Subcutaneous abdominal adipose tissue (tissue), 5 donors: Measurements from ENCODE around the gene TIMM21.

ENCODE experiments used
- H3K27ac ChIP-seq: one replicate; pipeline ENCODE4 v1.7.0; 2013; ENCODE audit warnings: low read depth, mild to moderate bottlenecking, inconsistent platforms, low read length, moderate library complexity
- H3K27me3 ChIP-seq, 5 donors: one replicate each; pipeline ENCODE4 v1.7.0; 2013; ENCODE audit warnings: low read length in 5 of 5, inconsistent platforms in 1 of 5; ENCODE audit not compliant: control insufficient read depth in 5 of 5, insufficient read depth in 4 of 5
- H3K36me3 ChIP-seq, 5 donors: one replicate each; pipeline ENCODE4 v1.7.0; 2013; ENCODE audit warnings: low read length in 5 of 5; ENCODE audit not compliant: control insufficient read depth in 5 of 5, insufficient read depth in 5 of 5
- H3K4me1 ChIP-seq, 5 donors: one replicate each; pipeline ENCODE4 v1.7.0; 2013; ENCODE audit warnings: low read length in 5 of 5, mild to moderate bottlenecking in 3 of 5, moderate library complexity in 1 of 5; ENCODE audit not compliant: control insufficient read depth in 5 of 5, insufficient read depth in 5 of 5
- H3K4me3 ChIP-seq, 5 donors: one replicate each; pipeline ENCODE4 v1.7.0; 2013; ENCODE audit warnings: low read length in 5 of 5, low read depth in 1 of 5
- H3K9ac ChIP-seq, 5 donors: one replicate each; pipeline ENCODE4 v1.7.0; 2013; ENCODE audit warnings: low read length in 5 of 5, mild to moderate bottlenecking in 4 of 5, moderate library complexity in 3 of 5
- H3K9me3 ChIP-seq, 5 donors: one replicate each; pipeline ENCODE4 v1.7.0; 2013; ENCODE audit warnings: low read length in 5 of 5; ENCODE audit not compliant: control insufficient read depth in 5 of 5
- donor health status: healthy.
- donor health status: healthy.
- donor health status: healthy.
- donor health status: healthy.
- donor health status: healthy.

Gene TIMM21

DNA sequence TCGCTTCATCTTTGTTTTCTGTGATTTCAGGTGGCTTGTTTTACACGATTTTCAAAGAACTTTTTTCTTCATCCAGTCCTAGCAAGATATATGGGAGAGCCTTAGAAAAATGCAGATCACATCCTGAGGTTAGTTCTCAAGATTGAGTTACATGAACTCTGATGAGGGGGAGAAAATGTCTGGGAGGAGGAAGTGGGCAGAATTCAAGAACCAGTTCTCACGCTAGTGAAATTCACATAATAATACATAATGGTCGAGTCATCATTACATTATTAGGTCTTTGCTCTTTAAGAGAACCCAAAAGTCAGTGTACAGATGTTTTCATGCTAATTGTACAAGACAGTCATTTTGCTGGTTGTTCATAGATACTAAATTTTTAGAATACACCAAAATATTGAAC is 7.0 kb downstream of the TIMM21 start:
- Histone ChIP-seq H3K4me3 (no peak overlapping the region), H3K9ac (no peak overlapping the region), H3K27me3 (no peaks in the 10 kb centered on the region), H3K9me3 (no peaks in the 10 kb centered on the region), H3K4me1 (peaks cover 0 to 14% (median 4%) of the 10 kb centered on the region in 5 donors), H3K27ac (no peak overlapping the region), H3K36me3 (peaks cover 29 to 57% (median 51%) of the 10 kb centered on the region in 5 donors)

DNA sequence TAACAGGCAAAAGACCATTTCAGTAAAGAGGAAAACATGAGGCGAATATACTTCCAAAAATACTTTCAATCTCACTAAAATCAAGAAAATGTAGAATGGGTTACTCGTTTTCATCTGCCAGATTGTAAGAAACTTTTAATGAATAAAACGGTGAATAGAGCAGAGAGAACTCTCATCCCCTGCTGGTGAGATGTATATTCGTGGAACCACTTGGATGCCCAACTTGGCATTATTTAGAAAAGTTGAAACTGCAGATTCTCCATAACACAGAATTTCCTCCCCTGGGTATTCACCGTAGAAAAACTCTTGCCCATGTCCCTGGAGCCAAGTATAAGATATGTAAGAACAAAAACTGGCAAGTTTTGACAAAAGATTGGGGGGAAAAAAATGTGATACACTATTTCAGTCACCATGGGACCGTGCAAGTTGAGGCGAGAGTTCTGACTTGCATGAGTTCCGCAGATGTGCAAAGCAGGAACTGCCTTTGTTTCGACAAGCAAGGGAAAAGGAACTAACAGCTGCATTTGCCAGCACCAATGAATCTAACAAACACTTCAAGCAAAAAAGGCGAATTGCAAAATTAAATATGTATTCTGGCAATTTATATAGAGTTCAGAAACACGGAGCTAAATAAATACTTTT is 14.8 kb downstream of the TIMM21 start:
- Histone ChIP-seq H3K27me3 (no peaks in the 10 kb centered on the region), H3K4me1 (peaks cover 0 to 12% (median 0%) of the 10 kb centered on the region in 5 donors), H3K36me3 (peaks cover 14 to 39% (median 27%) of the 10 kb centered on the region in 5 donors), H3K27ac (no peak overlapping the region), H3K4me3 (peak overlapping the region in 1 of 5 donors; percentile 30), H3K9ac (no peak overlapping the region), H3K9me3 (no peaks in the 10 kb centered on the region)

DNA sequence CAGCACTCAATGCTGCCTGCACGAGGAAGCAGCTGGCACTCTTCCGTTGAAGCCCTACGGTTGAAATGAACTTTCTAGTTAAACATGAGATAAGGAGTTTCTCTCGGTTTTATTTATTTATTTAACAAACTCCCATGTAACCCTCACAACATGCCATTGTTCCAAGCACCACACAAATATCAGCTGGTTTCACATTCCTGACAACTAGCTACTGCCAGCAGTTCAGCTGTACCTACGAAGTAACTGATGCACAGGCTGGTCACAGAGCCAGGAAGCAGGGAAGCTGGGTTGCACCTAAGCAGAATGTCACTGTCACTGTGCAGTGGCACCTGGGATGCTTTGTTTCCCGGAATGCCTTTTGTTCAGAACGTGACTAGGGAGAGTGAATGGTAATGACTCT is 18.1 kb downstream of the TIMM21 start:
- Histone ChIP-seq H3K36me3 (peaks cover 0 to 10% (median 2%) of the 10 kb centered on the region in 5 donors), H3K27ac (no peak overlapping the region), H3K4me1 (peaks cover 0 to 12% (median 0%) of the 10 kb centered on the region in 5 donors)

DNA sequence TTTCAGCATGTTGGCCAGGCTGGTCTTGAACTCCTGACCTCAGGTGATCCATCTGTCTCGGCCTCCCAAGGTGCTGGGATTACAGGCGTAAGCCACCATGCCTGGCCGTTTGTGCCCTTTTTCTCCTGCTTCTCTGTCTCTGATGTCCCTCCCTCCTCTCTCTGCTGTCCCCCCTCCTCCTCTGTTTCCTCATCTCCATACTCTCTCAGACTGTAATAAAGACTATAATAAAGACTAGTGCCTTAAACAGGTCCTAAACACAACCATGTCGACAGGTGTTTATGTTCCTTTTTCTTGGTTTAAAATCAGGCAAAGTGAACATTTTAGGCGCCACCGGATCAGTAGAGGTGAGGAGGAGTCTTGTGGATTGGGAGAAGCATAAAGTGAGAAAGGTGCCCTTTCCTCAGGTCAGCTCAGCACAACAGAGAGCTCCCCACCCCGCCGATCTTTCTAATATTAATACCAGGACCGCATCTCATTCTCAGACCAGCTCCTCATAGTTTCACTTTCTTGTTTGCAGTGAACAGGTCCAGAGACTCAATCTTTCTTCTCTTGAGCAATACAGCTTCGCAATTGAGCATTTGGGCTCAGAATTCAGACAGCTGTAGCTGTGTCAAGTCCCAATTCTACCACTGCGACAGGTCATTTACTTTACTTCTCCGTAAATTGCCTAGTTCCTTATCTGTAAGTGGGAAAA is 23.7 kb downstream of the TIMM21 start:
- Histone ChIP-seq H3K9ac (peak overlapping the region in 1 of 5 donors; percentile 4), H3K4me3 (peak overlapping the region; percentile 3 to 48 (median 26)), H3K9me3 (no peaks in the 10 kb centered on the region), H3K27ac (no peak overlapping the region), H3K4me1 (peaks cover 0 to 7% (median 0%) of the 10 kb centered on the region in 5 donors), H3K27me3 (peaks cover 4 to 15% (median 12%) of the 10 kb centered on the region in 5 donors), H3K36me3 (no peaks in the 10 kb centered on the region)

More for the DNA sequence above, 18.1 kb downstream of the TIMM21 start:
- no peaks in the 10 kb centered on the region for H3K9me3 ChIP-seq
- no peak overlapping the region for H3K9ac ChIP-seq
- no peak overlapping the region for H3K4me3 ChIP-seq
- peaks cover 0 to 4% (median 2%) of the 10 kb centered on the region in 5 donors for H3K27me3 ChIP-seq

DNA sequence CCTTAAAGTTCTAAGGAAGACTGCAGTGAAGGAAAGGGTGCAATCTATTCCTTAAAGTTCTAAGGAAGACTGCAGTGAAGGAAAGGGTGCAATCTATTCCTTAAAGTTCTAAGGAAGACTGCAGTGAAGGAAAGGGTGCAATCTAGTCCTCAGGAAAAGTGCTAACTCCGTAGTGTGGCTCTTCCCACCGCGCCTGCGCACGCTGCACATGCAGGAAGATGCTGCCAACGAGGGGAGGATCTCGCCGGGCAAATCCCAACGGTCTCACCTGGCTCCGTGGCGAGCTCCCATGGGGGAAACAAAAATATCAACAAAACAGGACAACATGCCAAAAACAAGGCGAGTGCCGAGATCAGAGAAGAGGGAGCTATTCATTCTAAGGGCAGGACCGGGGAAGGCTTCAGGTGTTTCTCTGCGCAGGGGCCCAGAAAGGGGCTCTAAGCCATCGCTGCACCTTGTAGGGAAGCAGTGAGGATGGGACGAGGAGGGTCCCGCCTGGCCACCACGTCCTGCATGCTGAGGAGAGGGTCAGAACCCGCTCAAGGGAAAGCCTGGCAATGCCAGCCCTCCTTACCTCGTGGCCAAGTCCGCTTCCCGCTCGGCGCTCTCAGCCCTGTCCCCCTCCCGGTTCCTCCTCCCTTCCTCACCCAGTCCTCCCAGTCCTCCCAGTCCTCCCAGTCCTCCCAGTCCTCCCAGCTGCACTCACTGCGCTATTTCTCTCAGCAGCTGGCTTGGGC is 24.5 kb downstream of the TIMM21 start:
- peak overlapping the region in 2 of 5 donors; percentile 43 to 48 for H3K4me3 ChIP-seq
- H3K9ac ChIP-seq: no peak overlapping the region
- H3K4me1 ChIP-seq: peaks cover 0 to 7% (median 0%) of the 10 kb centered on the region in 5 donors
- no peaks in the 10 kb centered on the region for H3K36me3 ChIP-seq
- no peaks in the 10 kb centered on the region for H3K9me3 ChIP-seq
- peaks cover 8 to 15% (median 14%) of the 10 kb centered on the region in 5 donors for H3K27me3 ChIP-seq
- no peak overlapping the region for H3K27ac ChIP-seq

DNA sequence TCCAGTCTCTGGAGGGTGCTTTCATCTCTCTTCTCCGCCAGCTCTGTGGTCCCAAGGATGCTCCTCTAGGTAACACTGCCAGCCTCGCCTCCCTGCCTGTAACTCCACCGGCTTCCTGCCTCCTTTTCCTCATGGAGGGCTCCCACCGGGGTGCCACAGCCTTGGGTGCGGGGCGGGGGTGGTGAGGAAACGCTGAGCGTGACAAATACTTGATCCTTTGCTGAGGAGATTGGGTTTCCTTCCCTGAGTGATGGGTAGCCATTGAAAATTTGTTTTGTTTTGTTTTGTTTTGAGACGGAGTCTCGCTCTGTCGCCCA is 25.1 kb downstream of the TIMM21 start:
- no peak overlapping the region for H3K4me3 ChIP-seq
- peaks cover 8 to 15% (median 14%) of the 10 kb centered on the region in 5 donors for H3K27me3 ChIP-seq
- no peaks in the 10 kb centered on the region for H3K36me3 ChIP-seq
- no peak overlapping the region for H3K9ac ChIP-seq
- H3K9me3 ChIP-seq: no peaks in the 10 kb centered on the region
- no peak overlapping the region for H3K27ac ChIP-seq
- peaks cover 0 to 7% (median 0%) of the 10 kb centered on the region in 5 donors for H3K4me1 ChIP-seq

DNA sequence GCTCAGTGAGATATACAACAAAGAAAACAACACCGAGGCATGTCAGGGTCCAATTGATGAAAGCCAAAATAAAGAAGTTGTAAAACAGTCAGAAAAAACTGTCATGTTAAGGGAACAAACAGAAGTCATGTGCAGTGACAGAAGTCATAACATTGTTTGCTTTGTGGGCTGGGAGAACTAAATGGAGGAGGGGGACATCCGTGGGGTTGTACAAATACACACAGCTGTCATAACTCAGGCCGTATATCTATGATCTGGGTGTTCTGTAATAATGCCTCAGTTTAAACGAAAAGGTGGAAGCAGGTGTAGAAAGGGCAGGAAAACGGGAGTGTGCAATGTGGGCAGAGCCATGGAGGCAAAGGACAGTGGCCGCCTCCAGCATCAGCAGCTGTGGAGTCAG is 27.3 kb downstream of the TIMM21 start:
- H3K4me1 ChIP-seq: peaks cover 0 to 7% (median 0%) of the 10 kb centered on the region in 5 donors
- H3K27me3 ChIP-seq: peaks cover 7 to 14% (median 11%) of the 10 kb centered on the region in 5 donors

DNA sequence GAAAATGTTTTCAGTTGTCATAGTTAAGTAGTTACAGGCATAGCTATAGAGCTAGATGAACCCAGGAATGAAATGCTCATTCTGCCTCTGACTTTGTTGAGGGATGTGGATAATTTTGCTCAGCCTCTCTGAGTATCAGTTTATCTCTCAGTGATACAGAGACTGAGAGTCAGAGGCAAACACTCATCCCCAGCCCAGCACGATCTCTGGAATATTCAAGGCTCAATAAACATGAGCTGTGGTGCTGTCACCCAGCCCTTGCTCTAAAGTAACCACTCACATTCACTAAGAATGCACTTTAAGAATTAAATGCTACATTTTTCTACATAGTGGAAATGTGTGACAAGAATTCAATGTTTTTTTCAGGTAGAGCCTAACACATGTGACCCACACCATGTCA is 30.6 kb downstream of the TIMM21 start:
- peaks cover 5 to 12% (median 7%) of the 10 kb centered on the region in 5 donors for H3K27me3 ChIP-seq
- H3K4me3 ChIP-seq: no peak overlapping the region
- H3K36me3 ChIP-seq: no peaks in the 10 kb centered on the region
- H3K27ac ChIP-seq: no peak overlapping the region
- H3K9ac ChIP-seq: no peak overlapping the region
- no peaks in the 10 kb centered on the region for H3K4me1 ChIP-seq
- peaks cover 0 to 6% (median 0%) of the 10 kb centered on the region in 5 donors for H3K9me3 ChIP-seq

More for the DNA sequence above, 27.3 kb downstream of the TIMM21 start:
- no peak overlapping the region for H3K27ac ChIP-seq
- peaks cover 0 to 6% (median 0%) of the 10 kb centered on the region in 5 donors for H3K9me3 ChIP-seq
- no peak overlapping the region for H3K4me3 ChIP-seq
- H3K36me3 ChIP-seq: no peaks in the 10 kb centered on the region
- no peak overlapping the region for H3K9ac ChIP-seq

DNA sequence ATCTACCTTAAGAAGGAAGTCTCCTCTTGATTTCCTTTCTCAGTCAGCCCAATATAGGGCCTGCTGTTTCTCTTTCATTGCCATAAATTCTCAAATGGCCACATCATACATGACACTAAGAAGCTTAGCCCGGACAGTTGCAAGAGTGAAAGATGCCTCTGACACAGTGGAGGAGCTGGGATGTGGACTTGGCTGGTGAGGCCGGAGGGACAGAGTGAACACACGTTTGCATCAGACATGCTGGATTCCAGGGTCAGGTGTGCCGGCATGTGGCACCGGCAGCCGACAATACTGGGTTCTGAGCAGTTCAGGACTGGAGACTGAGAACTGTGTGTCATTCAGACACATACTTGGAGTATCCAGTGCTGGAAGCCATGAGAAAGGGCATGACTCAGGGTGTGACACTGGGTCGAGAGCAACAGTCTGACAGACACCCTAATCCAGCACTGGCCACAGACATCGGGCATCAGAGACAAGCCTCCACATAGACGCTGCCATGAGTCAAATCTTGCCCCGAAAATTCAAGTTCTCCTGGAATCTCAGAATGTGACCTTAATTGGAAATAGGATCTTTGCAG is 31.4 kb downstream of the TIMM21 start:
- H3K27ac ChIP-seq: no peak overlapping the region
- H3K36me3 ChIP-seq: no peaks in the 10 kb centered on the region
- no peaks in the 10 kb centered on the region for H3K4me1 ChIP-seq
- no peak overlapping the region for H3K4me3 ChIP-seq
- H3K9ac ChIP-seq: no peak overlapping the region
- H3K27me3 ChIP-seq: peaks cover 5 to 12% (median 7%) of the 10 kb centered on the region in 5 donors
- peaks cover 0 to 6% (median 0%) of the 10 kb centered on the region in 5 donors for H3K9me3 ChIP-seq
